ENCODE results near the gene PRKCZ.

Gene PRKCZ

GRCh38 chr1:2175681-2176454 lies 125.7 kb downstream of the PRKCZ start:
- TF ChIP-seq CTCF (IDR thresholded peaks at IDR 0.05; ENCODE audit: low read depth, low read length): no peak
- H3K4me3 ChIP-seq (replicated peaks in 1 of 2; ENCODE audit: low read depth in 2 of 2, low read length in 2 of 2): no peak overlapping the region
- DNase-seq (ENCODE audit: low read depth in 2 of 2): no peak

GRCh38 chr1:2176615-2177014 lies 126.4 kb downstream of the PRKCZ start:
- H3K4me3 ChIP-seq (replicated peaks in 1 of 2; ENCODE audit: low read depth in 2 of 2, low read length in 2 of 2): no peak overlapping the region
- no peak for DNase-seq (ENCODE audit: low read depth in 2 of 2)
- no peak for TF ChIP-seq CTCF (IDR thresholded peaks at IDR 0.05; ENCODE audit: low read depth, low read length)

- no peak for DNase-seq (ENCODE audit: low read depth in 2 of 2)
- no peak overlapping the region for H3K4me3 ChIP-seq (replicated peaks in 1 of 2; ENCODE audit: low read depth in 2 of 2, low read length in 2 of 2)
- TF ChIP-seq CTCF (IDR thresholded peaks at IDR 0.05; ENCODE audit: low read depth, low read length): no peak
These were observed 127.3 kb downstream of the PRKCZ start for GRCh38 chr1:2177541-2177940.

- DNase-seq (ENCODE audit: low read depth in 2 of 2): no peak
- H3K4me3 ChIP-seq (replicated peaks in 1 of 2; ENCODE audit: low read depth in 2 of 2, low read length in 2 of 2): no peak overlapping the region
- TF ChIP-seq CTCF (IDR thresholded peaks at IDR 0.05; ENCODE audit: low read depth, low read length): no peak
These were observed 127.8 kb downstream of the PRKCZ start for GRCh38 chr1:2177946-2178538.

GRCh38 chr1:2178875-2179274 lies 128.7 kb downstream of the PRKCZ start:
- no peak for DNase-seq (ENCODE audit: low read depth in 2 of 2)
- no peak for TF ChIP-seq CTCF (IDR thresholded peaks at IDR 0.05; ENCODE audit: low read depth, low read length)
- H3K4me3 ChIP-seq (replicated peaks in 1 of 2; ENCODE audit: low read depth in 2 of 2, low read length in 2 of 2): no peak overlapping the region

- no peak overlapping the region for H3K4me3 ChIP-seq (replicated peaks in 1 of 2; ENCODE audit: low read depth in 2 of 2, low read length in 2 of 2)
- TF ChIP-seq CTCF (IDR thresholded peaks at IDR 0.05; ENCODE audit: low read depth, low read length): no peak
- no peak for DNase-seq (ENCODE audit: low read depth in 2 of 2)
These were observed 129.2 kb downstream of the PRKCZ start for GRCh38 chr1:2179283-2180013.
